H9 (cell line): Measurements from ENCODE around the gene ZNF232. TPM values are rescaled to one million over a fixed set of nuclear protein-coding genes. Genes with fewer than 3 reads are reported as not detected.
"Not testable (repeated sequence)": the region's sequence is repeated elsewhere in the genome, so short reads cannot be mapped to it uniquely, and the experiment has no call there.

ENCODE experiments used
- DNase-seq: peaks from one replicate; pipeline ENCODE4 v3.0.0-alpha.2; 2017
- H2AFZ ChIP-seq: one replicate; pipeline ENCODE4 v1.6.1; 2013; ENCODE audit warnings: mild to moderate bottlenecking, low read length, control low read depth, moderate library complexity
- H2AK5ac ChIP-seq: 2 replicates; pipeline ENCODE4 v1.6.1; 2013; ENCODE audit warnings: low read length, control low read depth, mixed read lengths; ENCODE audit not compliant: insufficient read length
- H2BK120ac ChIP-seq: one replicate; pipeline ENCODE4 v1.6.1; 2013; ENCODE audit warnings: low read depth, mild to moderate bottlenecking, low read length, control low read depth, inconsistent platforms; ENCODE audit not compliant: poor library complexity, severe bottlenecking
- H2BK12ac ChIP-seq: 2 replicates; pipeline ENCODE4 v1.6.1; 2013; ENCODE audit warnings: low read length, control low read depth, mixed read lengths, low read depth; ENCODE audit not compliant: insufficient read length
- H2BK15ac ChIP-seq: 2 replicates; pipeline ENCODE4 v1.6.1; 2013; ENCODE audit warnings: low read depth, low read length, control low read depth
- H2BK20ac ChIP-seq: one replicate; pipeline ENCODE4 v1.6.1; 2013; ENCODE audit warnings: low read depth, mild to moderate bottlenecking, low read length, control low read depth, inconsistent platforms; ENCODE audit not compliant: poor library complexity, severe bottlenecking
- H2BK5ac ChIP-seq: 2 replicates; pipeline ENCODE4 v1.6.1; 2013; ENCODE audit warnings: low read length, control low read depth, mixed read lengths; ENCODE audit not compliant: insufficient read length
- H3K14ac ChIP-seq: 2 replicates; pipeline ENCODE4 v1.6.1; 2013; ENCODE audit warnings: low read length, control low read depth; ENCODE audit not compliant: insufficient read depth
- H3K18ac ChIP-seq: 2 replicates; pipeline ENCODE4 v1.6.1; 2013; ENCODE audit warnings: low read depth, mild to moderate bottlenecking, mixed read lengths, low read length, control low read depth; ENCODE audit not compliant: insufficient read length
- H3K23ac ChIP-seq: 2 replicates; pipeline ENCODE4 v1.6.1; 2013; ENCODE audit warnings: low read length, control low read depth, mixed read lengths, low read depth; ENCODE audit not compliant: insufficient read length
- H3K23me2 ChIP-seq: 2 replicates; pipeline ENCODE4 v1.6.1; 2013; ENCODE audit warnings: low read depth, mild to moderate bottlenecking, mixed read lengths, low read length, control low read depth; ENCODE audit not compliant: insufficient read length, poor library complexity, severe bottlenecking
- H3K27ac ChIP-seq: 2 replicates; pipeline ENCODE4 v1.5.1; 2013; ENCODE audit warnings: low read length, control low read depth, mixed read lengths, low read depth; ENCODE audit not compliant: insufficient read length
- H3K27me3 ChIP-seq: 2 replicates; pipeline ENCODE4 v1.6.1; 2013; ENCODE audit warnings: low read length, control low read depth, inconsistent platforms; ENCODE audit not compliant: insufficient read depth
- H3K4ac ChIP-seq: 2 replicates; pipeline ENCODE4 v1.6.1; 2013; ENCODE audit warnings: low read depth, mild to moderate bottlenecking, control low read depth, inconsistent platforms, low read length, moderate library complexity
- H3K4me1 ChIP-seq: 2 replicates; pipeline ENCODE4 v1.6.1; 2013; ENCODE audit warnings: low read length, control low read depth, inconsistent platforms; ENCODE audit not compliant: insufficient read depth
- H3K4me2 ChIP-seq: 2 replicates; pipeline ENCODE4 v1.6.1; 2013; ENCODE audit warnings: low read length, control low read depth, mixed read lengths; ENCODE audit not compliant: insufficient read length, insufficient read depth
- H3K56ac ChIP-seq: 2 replicates; pipeline ENCODE4 v1.6.1; 2013; ENCODE audit warnings: low read depth, mild to moderate bottlenecking, mixed read lengths, low read length, control low read depth; ENCODE audit not compliant: insufficient read length
- H3K79me1 ChIP-seq: 2 replicates; pipeline ENCODE4 v1.6.1; 2013; ENCODE audit warnings: low read depth, mild to moderate bottlenecking, moderate library complexity, low read length, control low read depth, inconsistent platforms; ENCODE audit not compliant: insufficient read depth, poor library complexity, severe bottlenecking
- H3K79me2 ChIP-seq: 2 replicates; pipeline ENCODE4 v1.6.1; 2013; ENCODE audit warnings: low read length, control low read depth, inconsistent platforms; ENCODE audit not compliant: insufficient read depth
- H3K9ac ChIP-seq: 2 replicates; pipeline ENCODE4 v1.6.1; 2013; ENCODE audit warnings: low read length, control low read depth, mixed read lengths; ENCODE audit not compliant: insufficient read length; ENCODE audit errors: extremely low read depth
- H3K9me3 ChIP-seq: one replicate; pipeline ENCODE4 v1.6.1; 2013; ENCODE audit warnings: low read depth, low read length, inconsistent platforms; ENCODE audit not compliant: control insufficient read depth
- H3T11ph ChIP-seq: one replicate; pipeline ENCODE4 v1.6.1; 2013; ENCODE audit warnings: mild to moderate bottlenecking, low read length, control low read depth, inconsistent platforms
- H4K20me1 ChIP-seq: one replicate; pipeline ENCODE4 v1.6.1; 2013; ENCODE audit not compliant: control insufficient read depth, insufficient read length, insufficient read depth
- H4K5ac ChIP-seq: 2 replicates; pipeline ENCODE4 v1.6.1; 2013; ENCODE audit warnings: low read depth, mild to moderate bottlenecking, mixed read lengths, low read length, control low read depth; ENCODE audit not compliant: insufficient read length
- H4K8ac ChIP-seq: replicated peaks from 2 replicates; pipeline ENCODE4 v1.6.1; 2013; ENCODE audit warnings: low read length, control low read depth, mixed read lengths, low read depth; ENCODE audit not compliant: insufficient read length
- H4K91ac ChIP-seq: 2 replicates; pipeline ENCODE4 v1.6.1; 2013; ENCODE audit warnings: low read depth, mild to moderate bottlenecking, moderate library complexity, mixed read lengths, low read length, control low read depth; ENCODE audit not compliant: insufficient read length
- H3K27ac Mint-ChIP-seq, 3 experiments: 2 replicates in 2 of 3; 3 replicates in 1 of 3; pipeline ENCODE4 v1.8.0; 2020 to 2021; ENCODE audit warnings: mixed read lengths in 3 of 3, mild to moderate bottlenecking in 1 of 3, moderate library complexity in 1 of 3
- H3K27me3 Mint-ChIP-seq: 2 replicates; pipeline ENCODE4 v1.8.0; 2021; ENCODE audit warnings: low read depth, mild to moderate bottlenecking, moderate library complexity, mixed read lengths
- H3K36me3 Mint-ChIP-seq, 3 experiments: 2 replicates in 2 of 3; 3 replicates in 1 of 3; pipeline ENCODE4 v1.8.0; 2020 to 2021; ENCODE audit warnings: low read depth in 3 of 3, mixed read lengths in 3 of 3; ENCODE audit not compliant: insufficient read depth in 1 of 3
- H3K4me1 Mint-ChIP-seq, 2 experiments: 2 replicates each; pipeline ENCODE4 v1.8.0; 2020; ENCODE audit warnings: mixed read lengths in 2 of 2
- H3K4me3 Mint-ChIP-seq, 2 experiments: 2 replicates in 1 of 2; 3 replicates in 1 of 2; pipeline ENCODE4 v1.8.0; 2020 to 2021; ENCODE audit warnings: mild to moderate bottlenecking in 2 of 2, mixed read lengths in 2 of 2, moderate library complexity in 1 of 2
- H3K9me3 Mint-ChIP-seq, 2 experiments: 2 replicates in 1 of 2; 3 replicates in 1 of 2; pipeline ENCODE4 v1.8.0; 2020; ENCODE audit warnings: mild to moderate bottlenecking in 2 of 2, mixed read lengths in 2 of 2, moderate library complexity in 1 of 2
- WGBS: extraction: QIAGEN DNeasy Blood & Tissue Kit; methylation state at CpG from one replicate; pipeline ENCODE4 v1.1.7; 2013; ENCODE audit warnings: missing lambda C conversion rate, low lambda C conversion rate, mixed read lengths; ENCODE audit not compliant: insufficient read length; ENCODE audit errors: extremely low coverage; 5-methylcytosine and 5-hydroxymethylcytosine counted together
- total RNA-seq: library from RNA; stranded (reverse); gene quantifications from 2 replicates; pipeline ENCODE4 v1.2.1, GENCODE V29; 2021

Gene ZNF232
- total RNA-seq, 1 experiment from 2014 or later, result 46.4 TPM

DNA sequence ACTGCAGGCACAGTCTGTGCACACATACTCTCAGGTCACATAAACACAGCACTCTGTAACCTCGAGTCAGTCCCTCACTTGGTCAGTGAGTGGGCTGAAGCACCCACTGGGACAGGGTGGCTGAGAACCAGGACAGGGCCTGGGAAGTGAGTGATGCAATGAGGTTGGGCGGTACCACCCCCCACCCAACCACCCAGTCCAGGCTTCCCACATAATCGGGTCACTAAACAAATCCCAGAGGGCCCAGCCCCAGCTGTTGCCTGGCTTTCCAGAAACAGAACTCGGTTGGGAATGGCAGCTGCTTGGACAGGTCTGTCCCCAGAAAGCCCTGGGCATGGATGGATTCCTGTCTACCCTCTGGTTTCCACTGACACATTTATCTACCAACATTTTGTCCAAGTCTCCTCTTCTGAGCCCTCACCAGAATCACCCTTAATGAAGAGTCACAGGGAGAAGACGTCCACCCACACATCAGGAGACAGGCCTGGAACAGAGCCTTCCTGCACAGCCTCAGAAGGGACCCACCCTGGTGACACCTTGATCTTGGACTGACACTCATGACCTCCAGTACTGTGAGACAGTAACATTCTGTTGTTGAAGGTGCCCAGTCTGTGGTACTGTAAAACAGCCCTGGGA is 12.6 kb upstream of the ZNF232 start:
- H2AFZ ChIP-seq, H2AK5ac ChIP-seq, H3K9ac ChIP-seq, H3K79me2 ChIP-seq, H4K20me1 ChIP-seq, H3T11ph ChIP-seq, H2BK120ac ChIP-seq, H3K18ac ChIP-seq, H3K9me3 ChIP-seq, H2BK20ac ChIP-seq, H3K4me2 ChIP-seq, H2BK12ac ChIP-seq, H3K23ac ChIP-seq, H3K36me3 Mint-ChIP-seq, H3K27ac Mint-ChIP-seq, H3K79me1 ChIP-seq, H3K4me1 ChIP-seq, H3K4me1 Mint-ChIP-seq, H4K91ac ChIP-seq, H3K27ac ChIP-seq, H3K23me2 ChIP-seq, H2BK15ac ChIP-seq, H4K5ac ChIP-seq, H3K4ac ChIP-seq, H3K56ac ChIP-seq, H3K27me3 ChIP-seq, H3K14ac ChIP-seq, H2BK5ac ChIP-seq, H3K9me3 Mint-ChIP-seq: not testable (repeated sequence)
- DNase-seq, result peak; percentile 20
- no CpG with 5 or more reads among the region's 5 CpGs for WGBS
- peak overlapping the region in 1 of 2 experiments; percentile 72; a peak in 3 of 5 replicates for H3K4me3 Mint-ChIP-seq
- peaks cover 55% of the 10 kb centered on the region for H3K27me3 Mint-ChIP-seq
- peak overlapping the region; percentile 84 for H4K8ac ChIP-seq
